ENCODE results near the gene COX7B.

GRCh38 chrX:77949840-77950239, 50.6 kb downstream of the COX7B start:
- TF ChIP-seq CTCF (IDR thresholded peaks at IDR 0.05) (no peak), EZH2 (IDR thresholded peaks at IDR 0.05) (no peak)

Data from neural progenitor cell (in vitro differentiated cells).